ENCODE data around the gene SND1. TPM values are rescaled to one million over a fixed set of nuclear protein-coding genes. Genes with fewer than 3 reads are reported as not detected.

Gene SND1
- total and polyA plus RNA-seq, 2 donors (not counting 3 experiments of a cell fraction or from before 2014, with no cell fraction given), result 116 to 249 TPM

DNA sequence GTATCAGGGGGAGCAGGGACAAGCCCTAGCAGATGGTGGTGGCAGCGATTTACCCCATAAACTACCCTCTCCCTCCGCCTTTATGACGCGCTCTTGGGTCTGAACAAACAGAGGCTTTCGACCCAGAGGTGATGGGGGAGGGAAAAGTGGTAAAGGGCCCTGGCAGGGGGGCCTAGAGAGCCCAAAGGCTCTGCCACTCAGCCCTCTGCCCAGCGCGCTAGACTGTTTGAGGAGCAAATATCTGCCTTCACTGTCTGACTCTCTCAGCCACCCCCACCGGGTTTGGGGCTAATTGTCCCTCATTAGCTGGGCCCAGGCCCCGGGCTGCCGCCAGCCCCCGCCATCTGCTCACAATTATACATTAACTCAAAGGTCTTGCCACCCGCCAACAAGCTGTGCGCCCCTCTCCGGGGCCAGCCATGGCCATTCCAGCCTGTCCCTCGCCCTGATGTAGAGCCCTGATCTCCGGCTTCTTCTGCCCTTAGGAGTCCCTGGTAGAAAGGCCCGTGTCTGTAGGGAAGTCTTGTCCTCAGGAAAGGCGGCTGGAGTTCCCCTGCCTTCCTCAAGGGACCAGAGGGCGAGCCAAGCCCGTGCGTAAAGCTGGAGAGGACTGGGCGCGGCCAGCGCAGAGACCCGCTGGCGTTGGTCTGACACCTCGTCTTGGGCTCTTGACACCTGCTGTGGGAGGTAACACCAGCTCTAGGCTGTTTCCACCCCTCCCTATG is 32.2 kb upstream of the SND1 start:
- no peak overlapping the region for H3K4me3 ChIP-seq (replicated peaks in 1 of 3; ENCODE audit: insufficient read depth in 1 of 3, low read depth in 1 of 3, low read length in 3 of 3)
- H3K4me2 ChIP-seq (ENCODE audit: insufficient read depth, low read length), result no peak overlapping the region
- H3K9me1 ChIP-seq (replicated peaks; ENCODE audit: control insufficient read depth, extremely low read depth, insufficient read depth, low read length), result no peaks in the 10 kb centered on the region
- FAIRE-seq, result no peak
- H3K27ac ChIP-seq (ENCODE audit: insufficient read depth, low read depth, low read length), result no peak overlapping the region
- peaks cover 30 to 44% of the 10 kb centered on the region in 2 experiments for H3K27me3 ChIP-seq (ENCODE audit: control insufficient read depth in 2 of 2, insufficient read depth in 2 of 2, low read length in 2 of 2)
- no peaks in the 10 kb centered on the region for H3K79me2 ChIP-seq (ENCODE audit: control insufficient read depth, insufficient read depth, low read length)
- ChIA-PET CTCF (interaction anchor here (0.9 to 1.6 kb wide), 2 partner anchors 587 to 590 kb away, joined by 3 to 4 read pairs; no protein-coding TSS in a partner anchor), POLR2A (no interaction called here)
- intact Hi-C loops (cut with micrococcal nuclease), result loop anchor here (1.0 to 10.0 kb wide), 2 partner anchors 23 to 115 kb away; no protein-coding TSS in a partner anchor
- dilution Hi-C loops (cut with MboI; ENCODE audit: extremely low pct_ligation_motif_present, low sequenced_read_pairs), result no loop called here
- DNase-seq (ENCODE audit: low read depth, low spot score), result no peak
- no peak overlapping the region for H2AFZ ChIP-seq (ENCODE audit: low read depth, low read length)
- BruUV-seq (replicated peaks), result no TSS peak
- no peaks in the 10 kb centered on the region for H4K20me1 ChIP-seq (replicated peaks; ENCODE audit: control insufficient read depth, extremely low read depth, insufficient read depth, low read length)
- no peaks in the 10 kb centered on the region for H3K4me1 ChIP-seq (ENCODE audit: control insufficient read depth, extremely low read depth, insufficient read depth, low read length)
- no peaks in the 10 kb centered on the region for H3K36me3 ChIP-seq (ENCODE audit: control insufficient read depth in 2 of 2, extremely low read depth in 1 of 2, insufficient read depth in 2 of 2, low read length in 2 of 2)
- H3K9ac ChIP-seq (replicated peaks; ENCODE audit: extremely low read depth, insufficient read depth, low read length), result no peak overlapping the region
- H3K9me3 ChIP-seq (replicated peaks; ENCODE audit: control insufficient read depth, insufficient read depth, low read length), result no peaks in the 10 kb centered on the region
- TF ChIP-seq, protein P1, sequence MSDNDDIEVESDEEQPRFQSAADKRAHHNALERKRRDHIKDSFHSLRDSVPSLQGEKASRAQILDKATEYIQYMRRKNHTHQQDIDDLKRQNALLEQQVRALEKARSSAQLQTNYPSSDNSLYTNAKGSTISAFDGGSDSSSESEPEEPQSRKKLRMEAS (IDR thresholded peaks at IDR 0.05; ENCODE audit: insufficient read depth, insufficient read length), result no peak
- TF ChIP-seq POLR2A (IDR thresholded peaks at IDR 0.05; ENCODE audit: low read depth, low read length), result no peak
- no peak for TF ChIP-seq EZH2 (IDR thresholded peaks at IDR 0.05; ENCODE audit: borderline replicate concordance, low read depth, low read length, severe bottlenecking)
- no peak for TF ChIP-seq JUN (IDR thresholded peaks at IDR 0.05; ENCODE audit: borderline replicate concordance, insufficient read depth, insufficient read length, low read depth)
- TF ChIP-seq GATA2 (IDR thresholded peaks at IDR 0.05; ENCODE audit: insufficient read depth, insufficient read length, low read depth, low read length), result no peak
- no peak for TF ChIP-seq MYC (IDR thresholded peaks at IDR 0.05; ENCODE audit: low read depth, low read length)
- TF ChIP-seq, protein P2, sequence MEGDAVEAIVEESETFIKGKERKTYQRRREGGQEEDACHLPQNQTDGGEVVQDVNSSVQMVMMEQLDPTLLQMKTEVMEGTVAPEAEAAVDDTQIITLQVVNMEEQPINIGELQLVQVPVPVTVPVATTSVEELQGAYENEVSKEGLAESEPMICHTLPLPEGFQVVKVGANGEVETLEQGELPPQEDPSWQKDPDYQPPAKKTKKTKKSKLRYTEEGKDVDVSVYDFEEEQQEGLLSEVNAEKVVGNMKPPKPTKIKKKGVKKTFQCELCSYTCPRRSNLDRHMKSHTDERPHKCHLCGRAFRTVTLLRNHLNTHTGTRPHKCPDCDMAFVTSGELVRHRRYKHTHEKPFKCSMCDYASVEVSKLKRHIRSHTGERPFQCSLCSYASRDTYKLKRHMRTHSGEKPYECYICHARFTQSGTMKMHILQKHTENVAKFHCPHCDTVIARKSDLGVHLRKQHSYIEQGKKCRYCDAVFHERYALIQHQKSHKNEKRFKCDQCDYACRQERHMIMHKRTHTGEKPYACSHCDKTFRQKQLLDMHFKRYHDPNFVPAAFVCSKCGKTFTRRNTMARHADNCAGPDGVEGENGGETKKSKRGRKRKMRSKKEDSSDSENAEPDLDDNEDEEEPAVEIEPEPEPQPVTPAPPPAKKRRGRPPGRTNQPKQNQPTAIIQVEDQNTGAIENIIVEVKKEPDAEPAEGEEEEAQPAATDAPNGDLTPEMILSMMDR (IDR thresholded peaks at IDR 0.05; ENCODE audit: extremely low read depth in 1 of 2, insufficient read depth in 1 of 2, low read depth in 1 of 2, low read length in 2 of 2), result no peak
- no peak for TF ChIP-seq POLR2AphosphoS5 (IDR thresholded peaks at IDR 0.05; ENCODE audit: insufficient read depth, low read depth, low read length)

Measured in endothelial cell of umbilical vein (primary cell).